Cardiac septum (tissue), 1 donor: ENCODE data around the gene TRPC4AP. TPM values are rescaled to one million over a fixed set of nuclear protein-coding genes. Genes with fewer than 3 reads are reported as not detected.
A peak's percentile ranks its signal among the peaks of the same experiment; 100 is the strongest.

Experiments used
- DNase-seq: peaks from one replicate; pipeline ENCODE4 v3.0.0-alpha.2; 2020; ENCODE audit warnings: low spot score
- intact Hi-C: fragments of 100-400 bp; cut with DNase I; formaldehyde crosslinking; loops from one replicate; pipeline ENCODE4 v1.14.0; 2022
- total RNA-seq: library from RNA; stranded (reverse); fragmentation: NEBNext Ultra II Directional; extraction: Animal tissue kit (Norgen Biotek cat#: 25700); gene quantifications from one replicate; pipeline ENCODE4 v1.2.1, GENCODE V29; 2021
- donor health status: DM: no; HTN: no; CAD: no.

Gene TRPC4AP
- total RNA-seq, 1 donor from 2014 or later, result 34.9 TPM

- intact Hi-C loops, result no loop called here
- no peak for DNase-seq
These were observed 72.3 kb downstream of the TRPC4AP start for GRCh38 chr20:35020108-35020928.

GRCh38 chr20:35018590-35019371 lies 73.8 kb downstream of the TRPC4AP start:
- no peak for DNase-seq
- intact Hi-C loops, result no loop called here

GRCh38 chr20:35017099-35017835 lies 75.3 kb downstream of the TRPC4AP start:
- no peak for DNase-seq
- intact Hi-C loops, result no loop called here

- intact Hi-C loops, result no loop called here
- DNase-seq, result no peak
These were observed 76.8 kb downstream of the TRPC4AP start for GRCh38 chr20:35015863-35016193.

GRCh38 chr20:35014537-35014936 lies 78.1 kb downstream of the TRPC4AP start:
- intact Hi-C loops, result no loop called here

GRCh38 chr20:35013421-35014411 lies 78.9 kb downstream of the TRPC4AP start:
- DNase-seq, result no peak
- intact Hi-C loops, result no loop called here

More at GRCh38 chr20:35014537-35014936, 78.1 kb downstream of the TRPC4AP start:
- no peak for DNase-seq

- DNase-seq, result no peak
- intact Hi-C loops, result no loop called here
These were observed 80.2 kb downstream of the TRPC4AP start for GRCh38 chr20:35012227-35013069.

- no peak for DNase-seq
- intact Hi-C loops, result no loop called here
These were observed 80.9 kb downstream of the TRPC4AP start for GRCh38 chr20:35011589-35012226.

GRCh38 chr20:35010405-35011192 lies 82.0 kb downstream of the TRPC4AP start:
- intact Hi-C loops, result no loop called here

GRCh38 chr20:35009665-35010328 lies 82.8 kb downstream of the TRPC4AP start:
- peak; percentile 65 for DNase-seq
- intact Hi-C loops, result loop anchor here (5.0 kb wide), 1 partner anchor 137 kb away; the partner anchor contains the start of gene GGT7

More at GRCh38 chr20:35010405-35011192, 82.0 kb downstream of the TRPC4AP start:
- peak; percentile 43 for DNase-seq

- peak; percentile 74 for DNase-seq
- intact Hi-C loops, result loop anchor here (5.0 kb wide), 1 partner anchor 136 kb away; the partner anchor contains the start of gene GGT7
These were observed 83.9 kb downstream of the TRPC4AP start for GRCh38 chr20:35008411-35009342.

GRCh38 chr20:35007891-35008290 lies 84.7 kb downstream of the TRPC4AP start:
- peak; percentile 60 for DNase-seq
- intact Hi-C loops, result loop anchor here (5.0 kb wide), 1 partner anchor 136 kb away; the partner anchor contains the start of gene GGT7

GRCh38 chr20:35007413-35007812 lies 85.2 kb downstream of the TRPC4AP start:
- intact Hi-C loops, result loop anchor here (5.0 kb wide), 1 partner anchor 135 kb away; the partner anchor contains the start of gene GGT7
- DNase-seq, result peak; percentile 74

GRCh38 chr20:35006531-35006971 lies 86.1 kb downstream of the TRPC4AP start:
- peak; percentile 70 for DNase-seq
- intact Hi-C loops, result loop anchor here (5.0 kb wide), 1 partner anchor 134 kb away; the partner anchor contains the start of gene GGT7

GRCh38 chr20:35006009-35006408 lies 86.6 kb downstream of the TRPC4AP start:
- intact Hi-C loops, result loop anchor here (5.0 kb wide), 1 partner anchor 134 kb away; the partner anchor contains the start of gene GGT7
- peak; percentile 7 for DNase-seq
